Omental fat pad (tissue), 4 donors: ENCODE data around the gene SDF4. TPM values are rescaled to one million over a fixed set of nuclear protein-coding genes. Genes with fewer than 3 reads are reported as not detected.

Experiments
- ATAC-seq: fragments of 150-250 bp; one replicate; pipeline ENCODE4 v1.9.1; 2016; ENCODE audit warnings: mild to moderate bottlenecking, moderate library complexity; ENCODE audit not compliant: low FRiP score
- DNase-seq: peaks from one replicate; pipeline ENCODE4 v3.0.0-alpha.2; 2019; ENCODE audit warnings: low spot score
- total RNA-seq, 4 donors: library from RNA; depleted of rRNA; stranded (reverse); fragments of >200 nt; gene quantifications; one replicate each; pipeline ENCODE4 v1.1.0, GENCODE V29; 2016
- TF ChIP-seq, protein P1 (sequence below), 3 donors: fragments of 450-650 bp; IDR thresholded peaks; one replicate each; pipeline ENCODE4 v1.5.1; 2016 to 2017; ENCODE audit warnings: antibody characterized with exemption in 3 of 3, mild to moderate bottlenecking in 3 of 3, moderate library complexity in 2 of 3

The SDF4 gene
- total RNA-seq, 4 donors from 2014 or later = 78.3 to 122 (median 98.8) TPM

- no peak for ATAC-seq
- TF ChIP-seq, protein P1, sequence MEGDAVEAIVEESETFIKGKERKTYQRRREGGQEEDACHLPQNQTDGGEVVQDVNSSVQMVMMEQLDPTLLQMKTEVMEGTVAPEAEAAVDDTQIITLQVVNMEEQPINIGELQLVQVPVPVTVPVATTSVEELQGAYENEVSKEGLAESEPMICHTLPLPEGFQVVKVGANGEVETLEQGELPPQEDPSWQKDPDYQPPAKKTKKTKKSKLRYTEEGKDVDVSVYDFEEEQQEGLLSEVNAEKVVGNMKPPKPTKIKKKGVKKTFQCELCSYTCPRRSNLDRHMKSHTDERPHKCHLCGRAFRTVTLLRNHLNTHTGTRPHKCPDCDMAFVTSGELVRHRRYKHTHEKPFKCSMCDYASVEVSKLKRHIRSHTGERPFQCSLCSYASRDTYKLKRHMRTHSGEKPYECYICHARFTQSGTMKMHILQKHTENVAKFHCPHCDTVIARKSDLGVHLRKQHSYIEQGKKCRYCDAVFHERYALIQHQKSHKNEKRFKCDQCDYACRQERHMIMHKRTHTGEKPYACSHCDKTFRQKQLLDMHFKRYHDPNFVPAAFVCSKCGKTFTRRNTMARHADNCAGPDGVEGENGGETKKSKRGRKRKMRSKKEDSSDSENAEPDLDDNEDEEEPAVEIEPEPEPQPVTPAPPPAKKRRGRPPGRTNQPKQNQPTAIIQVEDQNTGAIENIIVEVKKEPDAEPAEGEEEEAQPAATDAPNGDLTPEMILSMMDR (IDR thresholded peaks at IDR 0.05) = no peak
- DNase-seq = no peak
These were observed 46.6 kb downstream of the SDF4 start for GRCh38 chr1:1185101-1185765.

- no peak for ATAC-seq
These were observed 47.7 kb downstream of the SDF4 start for GRCh38 chr1:1183833-1184775.

DNA sequence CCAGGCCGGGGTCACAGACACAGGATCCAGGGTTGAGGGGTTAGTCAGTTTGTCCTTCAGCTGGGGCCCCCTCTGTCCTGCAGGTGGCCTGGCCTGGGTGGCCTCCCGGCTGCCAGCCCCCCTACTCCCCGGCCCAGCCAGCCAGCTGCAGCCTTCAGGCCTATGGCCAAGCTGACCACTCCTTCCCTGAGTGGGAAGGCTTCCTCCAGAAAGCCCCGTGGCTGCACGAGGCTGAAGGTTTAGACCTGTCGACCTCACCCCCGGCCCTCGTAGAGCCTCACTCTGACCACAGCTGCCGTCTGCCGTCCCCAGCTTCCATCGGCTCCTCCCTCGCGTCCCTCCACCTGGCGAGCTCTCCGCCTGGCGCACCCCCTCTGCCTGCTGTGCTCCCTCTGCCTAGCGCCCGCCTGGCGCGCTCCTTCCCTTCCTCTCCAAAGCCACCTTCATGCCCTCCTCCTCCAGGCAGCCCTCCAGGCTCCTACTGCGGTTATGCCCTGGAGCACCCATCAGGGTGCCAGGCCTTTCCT, 48.5 kb downstream of the SDF4 start:
- no peak for ATAC-seq
- DNase-seq = no peak

More at GRCh38 chr1:1183833-1184775, 47.7 kb downstream of the SDF4 start:
- TF ChIP-seq, protein P1 (IDR thresholded peaks at IDR 0.05) = no peak
- no peak for DNase-seq

GRCh38 chr1:1182491-1183220, 49.1 kb downstream of the SDF4 start:
- no peak for DNase-seq
- TF ChIP-seq, protein P1 (IDR thresholded peaks at IDR 0.05) = no peak
- no peak for ATAC-seq

More for the DNA sequence above, 48.5 kb downstream of the SDF4 start:
- TF ChIP-seq, protein P1 (IDR thresholded peaks at IDR 0.05) = no peak

DNA sequence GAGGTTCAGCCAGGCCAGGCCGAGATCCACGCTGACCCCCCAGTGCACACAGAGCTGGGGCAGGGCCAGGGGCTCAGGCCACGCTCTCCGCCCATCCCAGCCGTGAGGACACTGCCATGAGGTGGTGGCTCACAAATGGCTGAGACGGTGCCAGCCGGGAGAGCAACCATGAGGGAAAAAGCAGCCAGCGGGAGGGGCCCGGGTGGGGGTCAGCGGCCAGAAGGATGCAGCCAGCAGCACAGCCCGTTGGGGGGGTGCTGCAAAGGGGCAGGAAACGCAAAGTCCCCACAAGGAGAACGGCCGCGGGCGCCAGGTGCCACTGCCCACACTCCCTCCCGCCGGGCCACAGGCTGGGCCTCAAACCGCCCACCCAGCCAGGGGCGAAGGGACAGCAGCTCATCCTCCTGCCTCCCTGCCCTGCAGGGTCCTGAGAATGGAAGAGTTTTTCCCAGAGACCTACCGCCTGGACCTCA, 49.8 kb downstream of the SDF4 start:
- TF ChIP-seq, protein P1 (IDR thresholded peaks at IDR 0.05) = no peak
- DNase-seq (no peak), ATAC-seq (no peak)

DNA sequence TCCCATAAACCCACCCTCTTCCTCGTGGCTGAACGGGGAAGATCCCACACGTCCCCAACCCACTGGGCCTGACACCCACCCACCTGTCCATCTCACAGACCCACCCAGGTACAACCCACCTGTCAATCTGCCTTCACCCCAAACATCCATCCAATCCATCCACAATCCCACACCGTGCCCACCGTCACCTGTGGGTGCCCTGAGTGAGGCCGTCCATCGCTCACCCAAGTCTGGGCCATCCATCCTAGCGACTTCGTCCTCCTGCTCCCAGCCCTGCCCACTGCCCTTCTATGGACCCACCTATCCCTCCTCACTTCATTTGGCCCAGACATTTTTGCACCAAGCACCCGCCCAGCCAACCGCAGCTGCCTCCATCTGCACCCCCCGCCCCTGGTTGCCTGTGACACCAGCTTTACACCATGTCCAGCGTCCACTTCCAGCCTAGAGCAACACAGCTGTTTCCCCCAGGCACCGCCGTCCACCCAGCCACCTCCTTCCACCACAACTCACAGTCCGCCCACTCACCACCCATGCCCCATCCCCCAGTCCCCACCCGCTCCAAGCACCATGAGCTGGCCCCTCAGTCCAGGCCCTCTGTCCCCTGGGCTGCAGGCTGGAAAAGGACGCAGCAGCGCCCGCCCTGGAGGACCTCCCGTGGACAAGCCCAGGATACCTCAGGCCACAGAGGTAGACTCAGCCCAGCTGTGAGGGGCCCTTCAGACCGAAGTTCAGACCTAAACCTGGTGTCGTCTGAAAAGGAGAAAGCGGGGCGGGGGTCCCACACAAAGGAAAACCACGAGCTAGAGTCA, 50.5 kb downstream of the SDF4 start:
- TF ChIP-seq, protein P1 (IDR thresholded peaks at IDR 0.05) = no peak
- DNase-seq (no peak), ATAC-seq (no peak)
